Cardiac fibroblast (primary cell): ENCODE results near the gene CACNA2D3.

Experiments
- DNase-seq, 2 donors: peaks; one replicate each; pipeline versions ENCODE4 v3.0.0 to v3.0.0-alpha.2; 2010; ENCODE audit warnings: low read depth in 2 of 2
- H3K4me3 ChIP-seq, 2 donors: replicated peaks in 1 of 2; 1 replicate in 1 of 2; 2 replicates in 1 of 2; pipeline ENCODE4 v1.5.1; 2011; ENCODE audit warnings: low read depth in 2 of 2, low read length in 2 of 2, mild to moderate bottlenecking in 2 of 2, moderate library complexity in 1 of 2
- TF ChIP-seq, protein P1 (sequence below): IDR thresholded peaks from one replicate; pipeline ENCODE4 v1.5.1; 2011; ENCODE audit warnings: low read depth, mild to moderate bottlenecking, low read length, inconsistent platforms

Gene CACNA2D3

DNA sequence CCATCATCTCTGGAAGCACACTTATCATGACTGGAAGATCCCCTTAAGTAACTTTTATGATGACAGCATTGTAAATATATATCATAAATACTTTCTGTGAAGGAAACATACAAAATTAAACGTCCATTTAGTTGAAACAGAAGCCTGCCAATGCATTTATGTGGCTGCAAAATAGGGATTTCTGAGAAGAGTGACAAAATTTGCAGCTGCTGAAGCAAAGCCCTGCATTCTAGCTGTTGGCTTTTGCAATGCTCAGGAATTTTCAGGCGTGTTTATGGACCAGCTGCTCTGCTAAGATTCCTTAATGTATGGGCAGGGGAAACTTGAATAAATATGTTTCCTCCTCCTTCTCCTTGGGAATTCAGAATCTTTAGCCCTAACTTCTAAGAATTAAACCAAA lies 137.3 kb downstream of the CACNA2D3 start:
- TF ChIP-seq, protein P1, sequence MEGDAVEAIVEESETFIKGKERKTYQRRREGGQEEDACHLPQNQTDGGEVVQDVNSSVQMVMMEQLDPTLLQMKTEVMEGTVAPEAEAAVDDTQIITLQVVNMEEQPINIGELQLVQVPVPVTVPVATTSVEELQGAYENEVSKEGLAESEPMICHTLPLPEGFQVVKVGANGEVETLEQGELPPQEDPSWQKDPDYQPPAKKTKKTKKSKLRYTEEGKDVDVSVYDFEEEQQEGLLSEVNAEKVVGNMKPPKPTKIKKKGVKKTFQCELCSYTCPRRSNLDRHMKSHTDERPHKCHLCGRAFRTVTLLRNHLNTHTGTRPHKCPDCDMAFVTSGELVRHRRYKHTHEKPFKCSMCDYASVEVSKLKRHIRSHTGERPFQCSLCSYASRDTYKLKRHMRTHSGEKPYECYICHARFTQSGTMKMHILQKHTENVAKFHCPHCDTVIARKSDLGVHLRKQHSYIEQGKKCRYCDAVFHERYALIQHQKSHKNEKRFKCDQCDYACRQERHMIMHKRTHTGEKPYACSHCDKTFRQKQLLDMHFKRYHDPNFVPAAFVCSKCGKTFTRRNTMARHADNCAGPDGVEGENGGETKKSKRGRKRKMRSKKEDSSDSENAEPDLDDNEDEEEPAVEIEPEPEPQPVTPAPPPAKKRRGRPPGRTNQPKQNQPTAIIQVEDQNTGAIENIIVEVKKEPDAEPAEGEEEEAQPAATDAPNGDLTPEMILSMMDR: no peak
- DNase-seq: no peak
- H3K4me3 ChIP-seq: no peak overlapping the region

DNA sequence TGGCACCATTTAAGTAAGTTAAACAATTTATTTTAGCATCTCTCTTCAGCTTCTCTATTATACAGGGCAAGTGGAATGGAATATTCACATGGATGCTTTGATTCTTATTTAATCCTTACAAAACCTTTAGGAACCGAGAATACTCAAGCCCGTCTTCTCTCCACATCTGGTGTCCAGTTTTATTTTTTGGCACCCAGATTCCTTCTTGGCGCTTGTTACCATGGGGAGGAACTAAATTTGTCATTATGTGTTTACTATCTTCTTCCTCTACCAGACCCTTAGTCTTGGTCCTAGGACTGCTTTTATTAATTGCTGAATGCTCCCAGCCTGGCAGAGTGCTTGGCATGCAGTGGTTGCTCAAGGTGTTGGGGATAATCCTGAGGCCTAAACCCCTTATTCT lies 138.8 kb downstream of the CACNA2D3 start:
- no peak for DNase-seq
- TF ChIP-seq, protein P1: no peak
- no peak overlapping the region for H3K4me3 ChIP-seq

DNA sequence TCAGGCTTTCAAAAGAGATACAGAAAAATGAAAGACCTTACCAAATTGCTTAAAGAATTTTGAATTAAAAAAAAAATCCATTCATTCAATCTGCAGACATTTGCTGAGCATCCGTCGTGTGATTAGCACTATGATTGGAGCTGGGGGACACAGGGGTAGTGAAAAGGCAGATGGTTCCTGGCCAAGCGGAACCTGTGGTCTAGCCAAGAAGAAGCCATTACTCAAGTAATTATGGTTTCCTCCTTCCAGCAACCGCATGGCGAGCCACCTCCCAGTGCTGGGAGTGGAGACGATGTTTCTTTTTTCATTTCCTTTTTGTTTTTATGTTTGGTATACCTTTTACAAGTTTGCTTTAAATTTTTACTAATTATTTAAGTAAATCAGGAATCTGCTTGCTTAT lies 140.2 kb downstream of the CACNA2D3 start:
- no peak overlapping the region for H3K4me3 ChIP-seq
- DNase-seq: no peak
- TF ChIP-seq, protein P1: no peak

- DNase-seq: no peak
- TF ChIP-seq, protein P1: no peak
- no peak overlapping the region for H3K4me3 ChIP-seq
These were observed 140.6 kb downstream of the CACNA2D3 start for GRCh38 chr3:54262946-54263345.

- H3K4me3 ChIP-seq: no peak overlapping the region
- TF ChIP-seq, protein P1: no peak
- no peak for DNase-seq
These were observed 141.7 kb downstream of the CACNA2D3 start for GRCh38 chr3:54264050-54264449.

DNA sequence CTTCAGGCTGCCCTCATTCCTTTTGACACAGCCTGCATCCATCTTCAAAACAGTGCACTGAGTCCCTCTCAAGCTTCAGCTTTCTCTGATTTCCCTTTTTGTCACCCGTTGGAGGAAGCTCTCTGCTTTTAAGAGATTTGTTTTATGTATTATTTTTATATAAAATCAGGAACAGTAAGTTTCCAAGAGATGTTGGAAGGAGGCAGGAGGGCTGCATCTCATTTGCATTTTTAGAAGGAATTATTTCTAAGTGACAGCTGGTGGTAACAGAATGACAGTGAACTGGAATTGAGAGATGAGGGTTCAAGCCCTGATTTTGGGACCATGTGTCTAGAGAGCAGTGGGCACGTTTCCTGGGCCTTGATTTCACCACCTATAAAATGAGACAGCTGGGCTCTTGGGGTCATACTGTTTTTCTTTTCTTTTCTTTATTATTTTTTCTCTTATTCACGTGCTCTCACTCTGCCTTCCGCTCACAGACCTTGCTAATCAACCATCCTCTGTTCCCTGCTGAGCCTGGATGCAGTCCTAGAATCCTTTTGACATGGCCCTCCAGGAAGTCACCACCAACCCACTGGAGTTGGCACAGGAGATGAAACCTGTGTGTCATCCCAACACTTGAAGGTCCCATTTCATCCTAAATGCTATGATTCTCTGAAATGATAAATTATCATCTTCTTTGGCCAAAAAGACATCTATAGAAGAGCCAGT lies 148.6 kb downstream of the CACNA2D3 start:
- TF ChIP-seq, protein P1: no peak
- H3K4me3 ChIP-seq: no peak overlapping the region
- no peak for DNase-seq

DNA sequence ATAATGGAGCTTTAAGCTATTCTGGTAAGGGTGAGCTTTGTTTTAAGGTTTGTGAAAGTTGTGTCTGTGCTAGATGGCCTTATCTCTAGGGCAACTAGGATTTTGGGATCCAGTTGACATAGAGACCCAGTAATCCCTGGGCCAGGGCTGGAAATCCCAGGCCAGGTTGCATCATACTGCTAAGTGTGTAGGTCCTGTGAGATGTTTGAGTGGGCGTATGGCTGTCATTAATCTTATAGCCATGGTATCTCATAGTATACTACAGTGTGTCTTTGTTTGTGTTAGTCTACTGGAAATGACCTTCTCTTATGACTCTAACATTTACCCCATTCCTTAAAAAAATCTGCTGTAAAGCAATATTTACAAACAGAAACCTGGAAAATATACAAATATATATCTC lies 151.4 kb downstream of the CACNA2D3 start:
- DNase-seq: peak in 1 of 2 donors; percentile 6
- no peak overlapping the region for H3K4me3 ChIP-seq
- TF ChIP-seq, protein P1: no peak
